SK-N-DZ (cell line): ENCODE data around the gene TPT1.

Experiments
- DNase-seq: peaks from one replicate; pipeline ENCODE4 v3.0.0-alpha.2; 2015; ENCODE audit warnings: low spot score

TPT1 gene

GRCh38 chr13:45335397-45336024 is 5.5 kb downstream of the TPT1 start:
- DNase-seq: no peak

- DNase-seq: no peak
Observed at GRCh38 chr13:45333977-45334922, 6.7 kb downstream of the TPT1 start.

- no peak for DNase-seq
Observed at GRCh38 chr13:45333251-45333976, 7.6 kb downstream of the TPT1 start.

- no peak for DNase-seq
Observed at GRCh38 chr13:45332831-45333219, 8.2 kb downstream of the TPT1 start.

- DNase-seq: no peak
Observed at GRCh38 chr13:45332036-45332830, 8.8 kb downstream of the TPT1 start.

GRCh38 chr13:45331692-45332035 is 9.3 kb downstream of the TPT1 start:
- no peak for DNase-seq

- DNase-seq: no peak
Observed at GRCh38 chr13:45331123-45331619, 9.8 kb downstream of the TPT1 start.

GRCh38 chr13:45328661-45329111 is 12.3 kb downstream of the TPT1 start:
- no peak for DNase-seq

- DNase-seq: no peak
Observed at GRCh38 chr13:45327253-45327955, 13.6 kb downstream of the TPT1 start.

- DNase-seq: no peak
Observed at GRCh38 chr13:45325806-45326205, 15.2 kb downstream of the TPT1 start.

- no peak for DNase-seq
Observed at GRCh38 chr13:45320876-45321629, 19.9 kb downstream of the TPT1 start.

GRCh38 chr13:45316996-45317395 is 24.0 kb downstream of the TPT1 start:
- no peak for DNase-seq

GRCh38 chr13:45316338-45316737 is 24.6 kb downstream of the TPT1 start:
- DNase-seq: no peak

GRCh38 chr13:45315520-45316167 is 25.3 kb downstream of the TPT1 start:
- DNase-seq: no peak

GRCh38 chr13:45314822-45315221 is 26.2 kb downstream of the TPT1 start:
- DNase-seq: no peak

- no peak for DNase-seq
Observed at GRCh38 chr13:45310341-45311131, 30.4 kb downstream of the TPT1 start.

- no peak for DNase-seq
Observed at GRCh38 chr13:45306966-45307365, 34.0 kb downstream of the TPT1 start.

GRCh38 chr13:45305079-45305478 is 35.9 kb downstream of the TPT1 start:
- DNase-seq: no peak

- DNase-seq: peak; percentile 37
Observed at GRCh38 chr13:45303866-45304265, 37.1 kb downstream of the TPT1 start.
